ENCODE measurements around the gene C14orf93.
A peak's percentile ranks its signal among the peaks of the same experiment; 100 is the strongest.

The C14orf93 gene

GRCh38 chr14:23009939-23010726 lies at the start of gene C14orf93:
Gene C14orf93 (minus strand): TSS chr14:23010143. CDS start chr14:22999023, 11,120 bp downstream.
- Histone ChIP-seq H3K36me3 (ENCODE audit: insufficient read depth, low read length) (no peaks in the 10 kb centered on the region), H3K27ac (ENCODE audit: low read depth, low read length) (peak within 1 kb of the TSS; percentile 65), H3K9me3 (ENCODE audit: low read length) (no peaks in the 10 kb centered on the region), H3K27me3 (ENCODE audit: control insufficient read depth in 1 of 2, insufficient read depth in 2 of 2, low read length in 2 of 2) (no peaks in the 10 kb centered on the region), H3K9ac (ENCODE audit: low read length) (peak within 1 kb of the TSS; percentile 57), H3K4me1 (ENCODE audit: insufficient read depth, low read length) (peaks cover 30% of the 10 kb centered on the region), H3K4me3 (ENCODE audit: low read depth in 1 of 2, low read length in 2 of 2) (peak within 1 kb of the TSS; percentile 56 to 75)

- Histone ChIP-seq H3K27ac (ENCODE audit: low read depth, low read length) (no peak overlapping the region), H3K9ac (ENCODE audit: low read length) (no peak overlapping the region), H3K4me1 (ENCODE audit: insufficient read depth, low read length) (peaks cover 25% of the 10 kb centered on the region), H3K4me3 (ENCODE audit: low read depth in 1 of 2, low read length in 2 of 2) (no peak overlapping the region), H3K9me3 (ENCODE audit: low read length) (no peaks in the 10 kb centered on the region), H3K27me3 (ENCODE audit: control insufficient read depth in 1 of 2, insufficient read depth in 2 of 2, low read length in 2 of 2) (no peaks in the 10 kb centered on the region), H3K36me3 (ENCODE audit: insufficient read depth, low read length) (peaks cover 45% of the 10 kb centered on the region)
These were observed 48.9 kb upstream of the C14orf93 start for GRCh38 chr14:23058654-23059504.

GRCh38 chr14:23057757-23058653 lies 48.1 kb upstream of the C14orf93 start:
- Histone ChIP-seq H3K27ac (ENCODE audit: low read depth, low read length) (peak overlapping the region; percentile 86), H3K9me3 (ENCODE audit: low read length) (no peaks in the 10 kb centered on the region), H3K36me3 (ENCODE audit: insufficient read depth, low read length) (peaks cover 36% of the 10 kb centered on the region), H3K4me1 (ENCODE audit: insufficient read depth, low read length) (peaks cover 25% of the 10 kb centered on the region), H3K4me3 (ENCODE audit: low read depth in 1 of 2, low read length in 2 of 2) (peak overlapping the region; percentile 54 to 61), H3K9ac (ENCODE audit: low read length) (no peak overlapping the region), H3K27me3 (ENCODE audit: control insufficient read depth in 1 of 2, insufficient read depth in 2 of 2, low read length in 2 of 2) (no peaks in the 10 kb centered on the region)

- Histone ChIP-seq H3K27ac (ENCODE audit: low read depth, low read length) (peak within 1 kb of the TSS; percentile 86), H3K9me3 (ENCODE audit: low read length) (no peaks in the 10 kb centered on the region), H3K4me3 (ENCODE audit: low read depth in 1 of 2, low read length in 2 of 2) (peak within 1 kb of the TSS; percentile 54 to 61), H3K4me1 (ENCODE audit: insufficient read depth, low read length) (peaks cover 21% of the 10 kb centered on the region), H3K9ac (ENCODE audit: low read length) (peak within 1 kb of the TSS; percentile 13), H3K27me3 (ENCODE audit: control insufficient read depth in 1 of 2, insufficient read depth in 2 of 2, low read length in 2 of 2) (no peaks in the 10 kb centered on the region), H3K36me3 (ENCODE audit: insufficient read depth, low read length) (peaks cover 27% of the 10 kb centered on the region)
These were observed 47.2 kb upstream of the C14orf93 start, which contains the start of gene CDH24 for GRCh38 chr14:23056956-23057756. Gene CDH24 (minus strand): TSS chr14:23057520. CDS start chr14:23055733, 1,787 bp downstream.

DNA sequence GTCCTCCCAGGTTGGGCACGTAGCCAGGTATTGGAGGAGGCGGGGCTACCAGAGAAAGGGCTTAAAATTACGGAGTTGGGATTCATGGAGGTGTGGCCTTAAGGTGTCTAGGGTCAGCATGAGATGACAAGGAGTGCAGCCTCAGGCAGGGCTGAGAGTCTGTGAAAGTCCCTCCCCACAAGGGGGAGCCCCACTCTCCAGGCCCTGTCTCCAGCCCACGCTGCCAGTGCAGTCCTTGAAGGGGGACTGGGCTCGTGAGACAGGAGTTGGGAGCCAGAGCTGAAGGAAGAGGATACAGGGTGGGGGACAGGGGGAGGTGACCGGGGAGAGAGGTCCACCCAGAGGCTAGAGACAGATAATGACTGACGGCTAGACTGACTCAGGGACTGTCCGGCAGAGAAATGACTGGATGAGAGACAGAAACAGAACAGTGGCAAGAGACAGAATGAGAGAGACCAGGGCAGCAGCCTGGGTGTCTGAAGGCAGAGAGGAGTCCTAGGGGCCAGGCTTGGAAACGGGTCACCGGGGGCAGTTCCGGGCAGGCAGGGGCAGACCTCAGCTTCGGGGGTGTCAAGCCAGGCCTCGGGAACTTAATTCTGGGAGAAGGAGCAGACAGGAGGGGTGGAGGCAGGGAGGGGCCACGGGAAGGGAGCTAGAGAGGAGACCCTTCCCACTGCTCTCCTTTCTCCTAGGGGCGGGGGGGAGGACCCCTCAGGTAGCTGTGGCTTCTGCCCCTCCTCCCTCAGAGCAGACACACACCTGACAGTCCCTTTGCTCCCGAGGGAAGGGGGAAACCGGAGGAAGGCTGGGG lies 46.4 kb upstream of the C14orf93 start:
- Histone ChIP-seq H3K9ac (ENCODE audit: low read length) (peak overlapping the region; percentile 13), H3K4me3 (ENCODE audit: low read depth in 1 of 2, low read length in 2 of 2) (peak overlapping the region in 1 of 2 donors; percentile 47), H3K4me1 (ENCODE audit: insufficient read depth, low read length) (peaks cover 17% of the 10 kb centered on the region), H3K27me3 (ENCODE audit: control insufficient read depth in 1 of 2, insufficient read depth in 2 of 2, low read length in 2 of 2) (no peaks in the 10 kb centered on the region), H3K36me3 (ENCODE audit: insufficient read depth, low read length) (peaks cover 24% of the 10 kb centered on the region), H3K9me3 (ENCODE audit: low read length) (no peaks in the 10 kb centered on the region), H3K27ac (ENCODE audit: low read depth, low read length) (no peak overlapping the region)

DNA sequence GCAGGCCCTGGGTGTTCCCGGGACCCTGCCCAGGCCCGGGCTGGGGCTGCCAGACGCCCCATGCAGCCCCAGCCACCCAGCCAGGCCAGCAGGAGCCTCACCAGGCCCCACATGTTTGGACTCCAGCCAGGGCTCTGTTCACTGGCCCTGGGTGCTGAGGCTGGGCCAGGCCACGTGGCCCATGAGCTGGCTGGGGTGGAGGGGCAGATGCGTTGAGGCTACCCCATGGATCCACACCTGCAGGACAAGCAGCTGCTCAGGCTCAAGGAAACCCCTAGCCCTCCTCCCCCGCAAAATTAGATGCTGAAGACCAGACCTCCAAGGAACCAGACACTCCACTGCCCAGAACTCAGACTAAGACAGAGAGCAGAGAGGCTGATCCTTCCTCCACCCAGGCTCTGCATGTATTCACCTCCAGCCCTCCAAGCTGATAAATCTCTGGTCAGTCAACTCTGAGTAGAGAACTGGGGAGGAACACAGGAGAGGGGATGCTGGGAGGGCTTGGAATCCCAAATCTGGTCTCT lies 45.7 kb upstream of the C14orf93 start:
- Histone ChIP-seq H3K27ac (ENCODE audit: low read depth, low read length) (no peak overlapping the region), H3K4me1 (ENCODE audit: insufficient read depth, low read length) (peaks cover 17% of the 10 kb centered on the region), H3K9me3 (ENCODE audit: low read length) (no peaks in the 10 kb centered on the region), H3K4me3 (ENCODE audit: low read depth in 1 of 2, low read length in 2 of 2) (no peak overlapping the region), H3K9ac (ENCODE audit: low read length) (peak overlapping the region; percentile 13), H3K36me3 (ENCODE audit: insufficient read depth, low read length) (peaks cover 18% of the 10 kb centered on the region), H3K27me3 (ENCODE audit: control insufficient read depth in 1 of 2, insufficient read depth in 2 of 2, low read length in 2 of 2) (no peaks in the 10 kb centered on the region)

GRCh38 chr14:23055147-23055550 lies 45.2 kb upstream of the C14orf93 start:
- Histone ChIP-seq H3K27ac (ENCODE audit: low read depth, low read length) (no peak overlapping the region), H3K4me1 (ENCODE audit: insufficient read depth, low read length) (peaks cover 17% of the 10 kb centered on the region), H3K9ac (ENCODE audit: low read length) (no peak overlapping the region), H3K36me3 (ENCODE audit: insufficient read depth, low read length) (peaks cover 13% of the 10 kb centered on the region), H3K9me3 (ENCODE audit: low read length) (no peaks in the 10 kb centered on the region), H3K27me3 (ENCODE audit: control insufficient read depth in 1 of 2, insufficient read depth in 2 of 2, low read length in 2 of 2) (no peaks in the 10 kb centered on the region), H3K4me3 (ENCODE audit: low read depth in 1 of 2, low read length in 2 of 2) (no peak overlapping the region)

GRCh38 chr14:23054000-23054811 lies 44.3 kb upstream of the C14orf93 start:
- Histone ChIP-seq H3K9ac (ENCODE audit: low read length) (no peak overlapping the region), H3K36me3 (ENCODE audit: insufficient read depth, low read length) (peaks cover 6% of the 10 kb centered on the region), H3K27me3 (ENCODE audit: control insufficient read depth in 1 of 2, insufficient read depth in 2 of 2, low read length in 2 of 2) (no peaks in the 10 kb centered on the region), H3K27ac (ENCODE audit: low read depth, low read length) (no peak overlapping the region), H3K9me3 (ENCODE audit: low read length) (no peaks in the 10 kb centered on the region), H3K4me1 (ENCODE audit: insufficient read depth, low read length) (peaks cover 17% of the 10 kb centered on the region), H3K4me3 (ENCODE audit: low read depth in 1 of 2, low read length in 2 of 2) (no peak overlapping the region)

GRCh38 chr14:23053426-23053825 lies 43.5 kb upstream of the C14orf93 start:
- Histone ChIP-seq H3K9ac (ENCODE audit: low read length) (no peak overlapping the region), H3K36me3 (ENCODE audit: insufficient read depth, low read length) (no peaks in the 10 kb centered on the region), H3K27me3 (ENCODE audit: control insufficient read depth in 1 of 2, insufficient read depth in 2 of 2, low read length in 2 of 2) (no peaks in the 10 kb centered on the region), H3K4me3 (ENCODE audit: low read depth in 1 of 2, low read length in 2 of 2) (no peak overlapping the region), H3K4me1 (ENCODE audit: insufficient read depth, low read length) (peaks cover 17% of the 10 kb centered on the region), H3K27ac (ENCODE audit: low read depth, low read length) (no peak overlapping the region), H3K9me3 (ENCODE audit: low read length) (no peaks in the 10 kb centered on the region)

Measured in muscle layer of colon (tissue), 2 donors.